Fibroblast of skin of abdomen (primary cell): ENCODE measurements around the gene IFI27L1.
A peak's percentile ranks its signal among the peaks of the same experiment; 100 is the strongest.
"Not testable (repeated sequence)": the region's sequence is repeated elsewhere in the genome, so short reads cannot be mapped to it uniquely, and the experiment has no call there.

ENCODE experiments used
- DNase-seq: peaks from one replicate; pipeline ENCODE4 v3.0.0-alpha.2; 2013

Gene IFI27L1

DNA sequence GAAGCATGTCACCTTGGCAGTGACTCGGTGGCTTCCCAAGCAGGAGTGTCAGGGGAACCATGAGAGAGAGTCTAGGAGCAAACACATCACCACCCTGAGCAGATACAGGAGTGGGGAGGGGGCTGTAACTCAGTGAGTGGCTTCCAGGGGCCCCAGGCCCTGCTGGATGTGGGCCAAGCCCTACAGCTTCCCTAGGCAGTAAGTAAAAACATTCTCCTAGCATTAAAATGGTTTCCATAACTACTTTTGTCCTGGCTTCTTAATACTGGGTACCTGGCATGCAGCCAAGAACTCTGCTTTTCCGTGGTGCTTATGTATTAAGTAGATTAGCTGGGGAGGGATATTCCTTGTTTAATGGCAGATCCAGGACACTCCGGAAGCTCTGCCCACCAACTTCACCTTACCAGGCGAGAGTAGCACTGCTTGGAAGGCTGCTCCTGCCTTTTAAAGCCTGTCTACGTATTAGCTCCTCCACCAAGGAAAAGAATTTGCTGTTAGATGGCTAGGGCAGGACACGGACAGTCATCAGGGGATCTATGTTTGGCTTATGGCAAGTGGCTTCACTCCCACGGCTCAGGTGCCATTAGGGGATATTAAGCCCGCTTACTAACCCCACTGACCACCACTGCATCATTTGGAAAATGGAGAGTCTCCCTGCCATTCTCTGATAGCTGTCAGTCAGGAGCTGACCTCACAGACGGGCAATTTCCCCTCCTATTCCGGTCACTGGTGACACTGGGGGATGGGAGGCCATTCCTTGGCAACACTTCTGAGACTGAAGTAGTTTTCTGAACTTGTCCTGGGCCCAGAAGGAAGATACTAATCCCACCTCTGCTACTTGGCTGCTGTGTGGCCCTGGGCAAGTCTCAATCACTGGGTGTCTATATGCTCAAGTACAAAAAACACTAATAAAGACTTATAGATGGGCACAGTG, 32.2 kb upstream of the IFI27L1 start:
- DNase-seq = no peak

DNA sequence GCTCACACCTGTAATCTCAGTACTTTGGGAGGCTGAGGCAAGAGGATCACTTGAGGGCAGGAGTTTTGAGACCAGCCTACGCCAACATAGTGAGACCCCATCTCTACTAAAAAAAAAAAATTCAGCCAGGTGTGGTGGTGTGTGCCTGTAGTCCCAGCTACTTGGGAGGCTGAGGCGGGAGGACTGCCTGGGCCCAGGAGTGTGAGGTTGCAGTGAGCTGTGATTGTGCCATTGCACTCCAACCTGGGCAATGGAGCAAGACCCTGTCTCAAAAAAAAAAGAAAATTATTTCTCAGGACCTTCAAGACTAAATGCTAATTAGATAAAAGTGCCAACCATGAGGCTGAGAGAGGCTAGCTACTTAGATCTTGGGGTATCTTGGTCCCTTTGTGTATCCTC, 31.5 kb upstream of the IFI27L1 start:
- DNase-seq = no peak

DNA sequence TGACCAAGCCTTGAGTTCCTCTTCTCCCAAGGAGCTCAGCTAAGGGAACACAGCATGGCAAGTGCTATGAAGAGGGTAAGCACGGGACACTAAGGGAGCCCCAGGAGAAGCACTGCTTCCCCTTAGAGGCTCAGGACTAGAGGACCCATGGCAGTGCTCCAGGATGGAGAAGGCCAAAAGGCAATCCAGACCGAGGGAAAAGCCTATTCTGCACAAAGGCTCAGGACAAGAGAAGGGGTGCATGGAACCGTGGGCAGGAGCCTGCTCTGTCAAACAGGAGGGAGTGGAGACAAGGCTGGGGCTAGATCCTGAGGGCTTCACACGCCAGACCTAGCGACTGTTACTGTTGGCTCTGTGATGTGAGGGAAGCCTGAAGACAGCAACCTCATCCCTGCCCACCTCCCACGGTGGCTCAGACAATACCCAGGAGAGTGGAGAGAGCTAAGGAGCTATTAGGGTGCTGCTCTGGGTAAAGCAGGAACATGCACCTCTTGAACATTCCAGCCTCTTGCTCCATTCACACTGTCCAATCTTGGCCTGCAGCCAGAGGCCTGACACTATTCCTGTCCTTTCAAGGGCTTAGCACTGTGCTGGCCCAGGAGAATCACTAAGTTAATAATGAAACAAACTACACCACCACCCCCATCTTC, 30.8 kb upstream of the IFI27L1 start:
- DNase-seq = no peak

DNA sequence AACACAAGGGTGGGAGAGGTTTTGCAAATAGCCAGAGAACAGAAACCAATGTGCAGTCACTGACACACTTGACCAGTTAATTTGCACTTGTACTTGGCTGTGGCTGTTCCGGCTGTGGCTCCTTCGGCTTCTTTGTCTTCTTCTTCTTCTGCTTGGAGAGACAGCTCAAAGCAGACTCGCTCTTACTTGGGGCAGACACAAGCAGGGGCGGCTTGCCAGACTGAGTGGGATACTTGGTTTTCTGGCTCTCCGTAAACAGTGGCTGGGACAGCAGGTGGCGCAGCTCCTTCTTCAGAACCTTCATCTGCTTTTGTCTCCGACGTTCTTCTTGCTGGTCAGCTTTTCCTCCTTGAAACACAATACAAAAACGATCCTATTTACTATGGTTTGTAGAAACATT, 30.0 kb upstream of the IFI27L1 start:
- peak; percentile 34 for DNase-seq

DNA sequence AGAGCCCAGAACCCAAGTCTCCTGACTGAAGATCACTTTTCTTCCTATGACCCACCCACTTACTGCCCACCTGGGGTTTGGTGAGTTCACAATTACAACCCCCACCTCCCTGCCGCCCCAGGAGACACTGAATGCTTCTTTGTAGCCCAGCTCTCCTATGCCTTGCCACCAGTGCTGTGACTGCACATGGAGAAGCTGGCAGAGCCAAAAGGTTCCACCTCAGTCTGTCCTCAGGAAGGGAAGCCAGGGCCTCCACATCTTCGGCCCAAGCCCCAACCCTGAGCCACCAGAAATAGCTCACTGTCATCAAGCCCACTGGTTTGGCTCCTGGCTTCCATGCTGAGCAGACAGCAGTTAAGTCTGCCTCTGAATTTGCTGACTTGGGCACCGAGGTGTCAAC, 29.3 kb upstream of the IFI27L1 start:
- no peak for DNase-seq

DNA sequence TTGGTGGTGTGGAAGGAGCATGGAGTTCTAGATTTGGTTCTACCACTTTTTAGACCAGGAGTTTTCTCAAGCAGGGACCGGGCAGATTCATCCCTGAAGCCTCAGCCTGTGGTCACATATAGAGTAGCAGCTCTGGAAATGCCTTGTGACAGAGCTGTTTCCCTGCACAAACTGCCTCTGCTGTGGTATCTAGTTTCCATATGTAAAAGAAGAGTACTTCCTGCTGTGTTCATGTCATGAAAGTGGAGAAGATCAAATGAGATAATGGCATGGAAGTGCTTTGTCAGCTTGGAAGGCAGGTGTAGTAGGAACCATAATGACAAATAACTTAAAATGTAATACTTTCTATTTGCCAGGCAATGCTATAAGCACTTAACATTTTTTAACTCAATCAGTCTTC, 28.9 kb upstream of the IFI27L1 start:
- DNase-seq = no peak

DNA sequence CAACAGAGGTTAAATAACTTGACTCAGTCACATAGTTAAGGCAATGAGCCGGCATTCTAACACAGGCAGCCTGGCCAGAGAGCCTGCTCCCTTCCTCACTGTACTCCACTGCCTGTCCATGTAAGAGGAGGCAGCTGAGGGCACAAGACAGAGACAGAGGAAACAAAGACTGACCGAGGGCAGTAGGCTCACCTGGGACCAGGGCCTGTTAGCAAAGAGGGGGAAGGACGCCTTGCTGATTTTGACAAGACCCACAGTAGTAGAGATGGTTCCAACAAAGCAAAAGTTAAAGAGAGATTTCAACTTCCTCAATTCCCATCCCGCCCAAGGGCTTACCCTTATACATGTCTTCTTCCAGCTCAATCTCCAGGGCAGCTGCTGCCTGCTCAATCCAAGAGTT, 28.4 kb upstream of the IFI27L1 start:
- no peak for DNase-seq

DNA sequence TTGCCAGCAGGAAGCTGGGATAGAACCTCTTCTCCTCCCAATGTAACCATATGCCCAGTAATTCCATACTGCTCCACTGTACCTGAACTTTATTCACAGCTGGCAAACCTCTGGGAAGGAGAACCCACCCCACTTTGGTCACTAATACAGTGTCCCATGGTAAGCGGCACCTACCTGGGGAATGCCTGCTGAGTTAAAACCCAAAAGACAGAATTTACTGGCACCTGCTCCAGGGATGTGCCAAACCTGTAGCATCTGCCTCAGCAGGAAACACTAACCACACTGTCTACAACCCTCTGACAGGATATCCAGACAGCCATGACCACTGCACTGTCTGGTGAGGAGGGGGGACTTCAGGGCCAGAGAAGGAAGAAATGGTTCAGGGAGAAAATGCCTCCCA, 26.7 kb upstream of the IFI27L1 start:
- DNase-seq = no peak

DNA sequence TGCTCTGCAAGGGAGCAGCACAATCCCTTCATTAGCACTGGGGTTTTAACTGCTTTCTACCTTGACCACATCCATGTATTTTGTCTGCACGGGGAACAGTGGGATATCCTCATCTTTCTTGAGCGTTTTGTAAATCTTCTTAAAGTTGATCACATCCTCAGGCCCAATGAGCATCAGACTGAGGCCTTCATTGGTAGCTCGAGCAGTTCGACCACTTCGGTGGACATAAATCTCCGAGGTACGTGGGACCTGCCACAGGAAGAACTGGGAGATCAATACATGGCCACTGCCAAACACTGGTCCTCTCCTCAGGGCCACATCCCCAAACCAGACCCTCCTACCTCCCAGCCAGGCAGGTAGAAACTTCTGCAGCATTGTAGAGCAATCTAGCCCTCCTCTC, 26.2 kb upstream of the IFI27L1 start:
- no peak for DNase-seq

DNA sequence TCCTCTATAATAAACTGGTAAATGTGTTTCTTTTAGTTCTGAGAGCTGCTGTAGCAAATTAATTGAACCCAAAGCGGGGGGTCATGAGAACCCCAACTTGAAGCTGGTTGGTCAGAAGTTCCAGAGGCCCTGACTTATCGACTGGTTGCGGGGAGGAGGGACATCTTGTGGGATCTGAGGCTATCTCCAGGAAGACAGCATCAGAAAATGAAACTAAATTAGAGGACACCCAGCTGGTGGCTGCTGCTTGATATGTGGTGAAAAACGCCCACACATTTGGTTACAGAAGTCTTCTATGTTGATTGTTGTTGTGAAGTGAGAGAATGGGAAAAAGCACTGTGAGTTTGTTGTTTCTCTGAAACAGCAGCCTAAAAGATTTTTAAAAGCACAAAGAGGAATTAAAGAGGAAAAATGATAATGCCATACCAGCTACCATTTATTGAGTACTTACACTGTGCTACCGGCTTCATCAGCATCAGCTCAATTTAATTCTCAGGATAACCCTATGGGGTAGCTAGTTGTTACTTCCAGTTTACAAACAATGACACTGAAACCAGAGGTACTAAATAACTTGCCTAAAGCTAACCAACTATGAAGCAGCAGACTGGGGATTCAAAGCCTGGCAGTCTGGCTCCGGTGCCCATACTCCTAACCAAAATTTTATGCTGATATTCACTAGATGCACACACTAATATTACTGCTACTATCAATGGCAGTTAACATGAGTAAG, 24.4 kb upstream of the IFI27L1 start:
- no peak for DNase-seq

DNA sequence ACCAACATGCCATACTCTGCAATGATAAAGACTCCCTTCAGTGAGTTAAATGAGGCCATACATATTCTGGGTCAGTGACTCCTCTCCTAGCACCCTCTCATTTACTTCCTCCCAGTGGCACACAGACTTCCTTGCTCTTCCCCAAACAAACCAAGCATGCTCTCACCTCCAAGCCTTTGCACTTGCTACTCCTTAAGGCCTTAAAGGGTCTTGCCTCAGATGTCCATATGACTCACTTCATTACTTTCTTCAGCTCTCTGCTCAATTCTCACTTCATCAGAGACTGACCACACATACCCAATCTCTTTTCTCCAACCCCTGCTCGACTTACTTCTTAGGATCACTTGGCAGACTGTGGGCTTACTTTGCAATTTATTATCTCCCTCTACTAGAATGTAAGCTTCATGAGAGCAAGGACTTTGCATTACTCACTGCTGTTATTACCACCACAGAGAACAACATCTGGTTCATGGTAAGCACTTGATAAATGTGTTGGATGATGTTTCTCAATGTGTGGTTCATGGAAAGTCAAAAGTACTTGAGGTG, 22.9 kb upstream of the IFI27L1 start:
- no peak for DNase-seq

DNA sequence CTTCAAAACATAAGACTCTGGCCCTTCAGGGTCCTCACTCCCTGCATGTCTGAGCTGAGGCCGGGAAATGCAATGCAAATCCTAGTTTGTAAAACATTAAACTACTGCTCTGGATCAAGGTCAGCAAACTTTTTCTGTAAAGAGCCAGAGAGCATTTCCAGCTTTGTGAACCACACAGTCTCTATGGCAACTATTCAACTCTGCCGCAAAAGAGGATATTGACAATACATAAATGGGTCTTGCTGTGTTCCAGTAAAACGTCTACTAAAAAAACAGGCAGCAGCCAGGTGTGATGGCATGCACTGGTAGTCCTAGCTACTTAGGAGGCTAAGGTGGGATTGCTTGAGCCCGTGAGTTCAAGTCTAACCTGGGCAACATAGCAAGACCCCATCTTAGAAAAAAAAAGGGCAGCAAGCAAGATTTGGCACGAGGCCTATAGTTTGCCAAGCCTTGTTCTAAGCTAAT, 22.4 kb upstream of the IFI27L1 start:
- DNase-seq = no peak

DNA sequence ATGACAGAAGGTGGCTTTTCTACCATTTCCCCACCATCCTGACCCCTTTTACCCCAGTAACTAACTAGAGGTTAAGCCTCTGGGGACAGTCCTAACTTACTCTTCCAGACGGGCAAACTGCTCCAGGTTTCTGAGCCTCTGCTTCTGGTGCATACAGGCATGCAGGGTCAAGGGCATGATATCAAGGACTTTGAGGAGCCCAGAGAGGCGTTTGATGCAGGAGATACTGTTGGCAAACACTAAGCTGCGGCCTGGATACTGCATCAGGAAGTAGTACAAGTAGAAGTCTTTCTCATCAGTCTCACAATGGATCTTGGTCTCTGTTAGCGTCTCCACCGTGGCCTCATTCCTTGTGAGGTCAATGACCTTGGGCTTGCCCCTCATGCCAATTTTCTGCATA, 21.1 kb upstream of the IFI27L1 start:
- DNase-seq = no peak

DNA sequence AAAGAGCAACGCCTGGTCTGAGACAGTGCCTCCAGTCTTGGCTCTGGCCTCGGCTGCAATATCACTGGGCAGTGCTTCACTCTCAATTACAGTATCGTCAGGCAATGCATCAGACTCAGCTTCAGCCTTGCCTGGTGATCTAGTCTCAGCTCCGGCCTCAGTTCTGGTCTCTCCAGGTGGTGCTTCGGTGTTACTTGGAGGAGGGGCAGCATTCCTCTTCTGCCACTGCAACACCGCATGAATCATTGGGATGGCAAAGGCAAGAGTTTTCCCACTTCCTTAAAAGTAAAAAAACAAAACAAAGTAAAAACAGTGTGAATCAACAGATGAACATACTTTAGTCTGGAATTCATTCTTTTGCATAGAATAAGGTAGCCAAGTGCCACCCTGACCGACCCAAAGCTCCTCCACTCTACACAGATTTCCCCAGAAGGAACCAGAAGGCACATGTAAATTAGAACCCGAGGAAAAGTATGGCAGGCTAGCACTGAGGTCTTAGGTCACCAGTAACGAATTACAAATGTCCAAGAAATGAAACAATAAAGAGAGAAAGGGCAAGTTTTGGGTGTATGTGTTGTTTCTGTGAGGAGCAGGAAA, 18.7 kb upstream of the IFI27L1 start:
- DNase-seq = peak; percentile 55

DNA sequence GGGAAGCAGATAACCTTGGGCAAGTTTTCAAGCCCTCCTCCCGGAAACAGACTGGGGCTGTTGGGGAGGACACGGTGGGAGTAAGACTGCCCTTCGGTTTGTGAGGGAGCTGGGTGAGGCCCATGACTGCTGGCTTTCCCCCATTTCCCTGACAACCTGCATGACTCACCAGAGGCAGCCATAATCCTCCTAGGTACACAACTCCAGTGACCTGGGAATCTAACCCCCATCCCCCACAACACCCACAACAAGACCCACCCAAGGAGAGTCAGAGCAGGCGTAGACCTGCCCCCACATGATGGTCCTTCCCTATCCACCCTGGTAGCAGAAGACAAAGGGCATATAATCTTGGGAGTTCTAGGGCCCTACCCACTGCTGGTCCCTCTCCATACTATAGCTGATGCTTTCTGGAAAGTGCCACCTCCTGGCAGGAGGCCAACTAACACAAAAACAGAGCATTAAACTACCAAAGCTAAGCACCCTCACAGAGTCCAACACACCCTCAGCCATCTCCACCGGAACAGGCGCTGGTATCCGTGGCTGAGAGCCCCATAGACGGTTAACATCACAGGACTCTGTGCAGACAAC, 14.9 kb upstream of the IFI27L1 start:
- DNase-seq = no peak

DNA sequence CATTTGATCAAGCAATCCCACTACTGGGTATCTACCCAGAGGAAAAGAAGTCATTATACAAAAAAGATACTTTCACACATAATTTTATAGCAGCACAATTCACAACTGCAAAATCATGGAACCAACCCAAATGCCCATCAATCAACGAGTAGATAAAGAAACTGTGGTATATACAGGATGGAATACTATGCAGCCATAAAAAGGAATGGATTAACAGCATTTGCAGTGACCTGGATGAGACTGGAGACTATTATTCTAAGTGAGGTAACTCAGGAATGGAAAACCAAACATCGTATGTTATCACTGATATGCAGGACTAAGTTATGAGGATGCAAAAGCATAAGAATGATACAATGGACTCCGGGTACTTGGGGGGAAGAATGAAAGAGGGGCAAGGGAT, 9.0 kb upstream of the IFI27L1 start:
- not testable (repeated sequence) for DNase-seq

DNA sequence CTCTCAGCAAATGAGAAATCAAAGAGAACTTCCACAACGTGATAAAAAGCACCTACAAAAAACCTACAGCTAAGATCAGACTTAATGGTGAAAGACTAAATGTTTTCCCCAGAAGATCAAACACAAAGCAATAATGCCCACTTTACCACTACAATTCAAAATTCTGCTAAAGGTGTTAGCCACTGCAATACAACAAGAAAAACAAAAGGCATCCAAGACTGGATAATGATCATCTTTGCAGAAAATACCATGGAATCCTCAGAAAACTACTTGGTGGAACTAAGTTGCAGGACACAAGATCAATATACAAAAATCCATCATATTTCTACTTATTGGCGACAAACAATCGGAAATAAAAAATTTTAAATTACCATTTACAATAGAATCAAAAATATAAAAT, 6.6 kb upstream of the IFI27L1 start:
- DNase-seq = no peak

DNA sequence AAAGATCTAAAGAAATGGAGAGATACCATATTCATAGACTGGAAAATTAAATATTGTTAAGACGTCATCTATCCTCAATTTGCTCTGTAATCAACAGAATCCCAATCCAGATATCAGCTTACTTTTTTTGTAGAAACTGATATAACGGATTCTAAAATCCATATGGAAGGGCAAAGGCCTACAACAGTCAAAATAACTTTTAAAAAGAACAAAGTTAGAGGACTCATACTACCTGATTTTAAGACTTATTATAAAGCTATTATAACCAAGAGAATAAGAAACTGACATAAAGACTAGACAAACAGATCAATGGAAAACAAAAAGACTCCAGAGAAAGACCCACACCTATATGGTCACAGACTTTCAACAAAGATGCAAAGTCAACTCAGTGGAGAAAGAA, 6.1 kb upstream of the IFI27L1 start:
- no peak for DNase-seq

DNA sequence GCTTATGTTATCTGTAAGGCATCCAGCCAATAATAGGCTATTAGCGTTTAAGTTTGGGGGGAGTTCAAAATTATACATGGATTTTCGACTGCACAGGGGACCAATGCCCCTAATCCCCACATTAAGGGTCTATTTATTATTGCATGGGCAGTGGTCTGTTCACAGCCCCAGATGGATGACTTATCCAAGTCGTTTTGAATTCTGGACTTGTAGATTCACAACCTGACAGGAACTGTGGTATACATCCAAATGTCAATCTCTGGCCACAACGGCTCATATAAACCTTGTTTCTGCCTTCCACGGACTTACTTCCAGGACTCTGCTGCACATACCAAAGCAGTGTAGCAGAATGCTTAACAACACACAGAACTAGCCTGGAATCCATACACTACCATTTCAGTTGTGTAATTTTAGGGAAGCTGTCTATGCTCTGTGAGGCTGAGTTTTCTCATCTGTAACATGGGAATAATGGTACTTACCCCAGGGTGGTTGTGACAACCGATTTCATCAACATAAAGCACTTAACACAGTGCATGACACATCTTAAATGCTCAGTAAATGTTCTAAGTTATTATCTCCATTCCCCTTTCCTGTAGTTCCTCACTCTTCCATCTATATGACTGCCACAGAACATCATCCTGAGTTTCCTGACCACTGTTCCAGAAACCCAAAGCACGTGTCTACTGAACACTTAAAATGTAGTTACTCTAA, 3.8 kb upstream of the IFI27L1 start:
- no peak for DNase-seq

DNA sequence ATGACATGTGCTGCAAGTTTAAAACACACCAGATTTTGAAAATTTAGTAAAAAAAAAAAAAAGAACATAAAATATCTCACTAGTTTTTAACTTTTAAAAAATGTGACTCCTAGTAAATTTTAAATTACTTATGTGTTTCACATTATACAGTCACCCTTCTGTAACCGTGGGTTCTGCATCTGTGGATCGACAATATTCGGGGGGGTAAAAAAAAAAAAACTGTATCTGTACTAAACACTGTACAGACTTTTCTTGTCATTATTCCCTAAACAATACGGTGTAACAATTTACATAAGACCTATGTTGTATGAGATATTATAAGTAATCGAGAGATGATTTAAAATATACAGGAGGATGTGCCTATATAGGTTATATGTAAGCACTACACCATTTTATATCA, 3.3 kb upstream of the IFI27L1 start:
- DNase-seq = no peak

DNA sequence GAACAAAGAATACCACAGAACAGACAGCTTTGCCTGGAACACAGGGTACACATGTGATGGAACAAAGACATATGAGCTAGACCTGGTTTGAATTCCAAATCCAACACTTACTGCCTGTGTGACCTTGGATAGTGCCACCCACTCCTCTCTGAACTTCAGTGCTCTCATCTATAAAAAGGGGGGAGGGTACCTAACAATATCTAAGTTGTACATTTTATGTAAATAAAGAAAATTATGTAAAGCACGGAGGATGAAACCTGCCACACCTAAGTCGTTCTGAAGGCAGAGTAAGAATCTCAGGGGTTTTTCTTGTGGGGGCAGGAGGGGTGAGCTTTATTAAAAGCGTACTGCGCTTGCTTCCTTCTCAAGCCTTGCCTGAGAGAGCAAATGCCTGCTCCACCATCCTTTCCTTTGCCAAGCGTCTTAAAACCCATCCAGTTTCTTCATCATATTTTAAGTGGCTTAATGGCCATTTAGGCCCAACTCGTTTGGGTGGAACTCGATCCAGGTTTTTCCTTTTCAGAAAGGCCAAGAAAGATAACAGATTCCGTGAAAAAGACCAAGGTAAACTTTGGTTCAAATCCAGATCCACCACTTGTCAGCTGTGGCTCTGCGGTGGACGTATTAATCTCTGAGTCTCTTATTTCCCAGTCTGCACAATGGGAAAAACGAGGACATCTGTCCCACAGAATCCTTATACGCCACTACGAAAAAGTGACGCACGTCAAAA, 1.1 kb upstream of the IFI27L1 start:
- DNase-seq = peak; percentile 19
